Neural cell (in vitro differentiated cells): ENCODE results near the gene PROK1.

ENCODE experiments used
- CTCF ChIP-seq: fragments of 450-650 bp; IDR thresholded peaks from 2 replicates; pipeline ENCODE4 v1.5.1; 2014; ENCODE audit warnings: antibody characterized with exemption, mild to moderate bottlenecking, moderate library complexity; ENCODE audit not compliant: poor library complexity, severe bottlenecking
- EP300 ChIP-seq: fragments of 450-650 bp; conservative IDR thresholded peaks from 2 replicates; pipeline ENCODE4 v1.6.1; 2014; ENCODE audit warnings: antibody characterized with exemption, mild to moderate bottlenecking, moderate library complexity; ENCODE audit not compliant: poor library complexity, severe bottlenecking
- REST ChIP-seq: IDR thresholded peaks from 2 replicates; pipeline ENCODE4 v1.6.1; 2012; ENCODE audit warnings: borderline replicate concordance

- TF ChIP-seq CTCF, result no peak
- TF ChIP-seq EP300, result no peak
- no peak for TF ChIP-seq REST
Measured at GRCh38 chr1:110441888-110442287, 9.1 kb upstream of the PROK1 start.
